Stimulated activated naive B cell treated with anti-CD40 and anti-IgM and Interleukin-4, amounts not matched to agents 10 μg/mL and 1 μg/mL and 100 μg/mL, for 72 hours (primary cell): ENCODE measurements around the gene NCAM1.

ENCODE experiments used
- ATAC-seq, 2 donors: fragments of 150-1000 bp; cut with Tn5 transposase; replicated peaks; 2 replicates each; pipeline ENCODE4 v1.10.0; 2021; ENCODE audit warnings: moderate library complexity in 1 of 2
- DNase-seq: peaks from one replicate; pipeline ENCODE4 v3.0.0; 2021
- H3K27ac Mint-ChIP-seq: one replicate; pipeline ENCODE4 v1.8.0; 2022; ENCODE audit warnings: mild to moderate bottlenecking, mixed read lengths
- H3K27me3 Mint-ChIP-seq, 2 donors: one replicate each; pipeline ENCODE4 v1.8.0; 2022; ENCODE audit warnings: mixed read lengths in 2 of 2
- H3K36me3 Mint-ChIP-seq, 2 donors: one replicate each; pipeline ENCODE4 v1.8.0; 2022; ENCODE audit warnings: mixed read lengths in 2 of 2, mild to moderate bottlenecking in 1 of 2
- H3K4me1 Mint-ChIP-seq, 2 donors: one replicate each; pipeline ENCODE4 v1.8.0; 2022; ENCODE audit warnings: mixed read lengths in 2 of 2, mild to moderate bottlenecking in 1 of 2
- H3K4me3 Mint-ChIP-seq, 2 donors: one replicate each; pipeline ENCODE4 v1.8.0; 2022; ENCODE audit warnings: mild to moderate bottlenecking in 2 of 2, mixed read lengths in 2 of 2, moderate library complexity in 1 of 2
- H3K9me3 Mint-ChIP-seq, 2 donors: one replicate each; pipeline ENCODE4 v1.8.0; 2022; ENCODE audit warnings: mixed read lengths in 2 of 2, mild to moderate bottlenecking in 1 of 2

Gene NCAM1

GRCh38 chr11:113243696-113244095, 282.5 kb downstream of the NCAM1 start:
- Mint-ChIP-seq H3K9me3 (no peaks in the 10 kb centered on the region), H3K36me3 (no peaks in the 10 kb centered on the region), H3K4me3 (no peak overlapping the region), H3K27me3 (peaks cover 36 to 46% of the 10 kb centered on the region in 2 donors), H3K4me1 (peaks cover 4 to 10% of the 10 kb centered on the region in 2 donors), H3K27ac (no peak overlapping the region)
- no peak for ATAC-seq
- DNase-seq, result no peak

- no peaks in the 10 kb centered on the region for H3K9me3 Mint-ChIP-seq
- ATAC-seq (no peak), DNase-seq (no peak)
- no peaks in the 10 kb centered on the region for H3K36me3 Mint-ChIP-seq
- H3K27ac Mint-ChIP-seq, result no peak overlapping the region
- H3K4me1 Mint-ChIP-seq, result peaks cover 8 to 10% of the 10 kb centered on the region in 2 donors
- no peak overlapping the region for H3K4me3 Mint-ChIP-seq
- H3K27me3 Mint-ChIP-seq, result peaks cover 30 to 46% of the 10 kb centered on the region in 2 donors
These were observed 284.0 kb downstream of the NCAM1 start for GRCh38 chr11:113245216-113245615.

GRCh38 chr11:113247221-113247620, 286.0 kb downstream of the NCAM1 start:
- Mint-ChIP-seq H3K9me3 (no peaks in the 10 kb centered on the region), H3K27me3 (peaks cover 19 to 32% of the 10 kb centered on the region in 2 donors), H3K36me3 (no peaks in the 10 kb centered on the region), H3K4me3 (no peak overlapping the region), H3K4me1 (peaks cover 8 to 10% of the 10 kb centered on the region in 2 donors), H3K27ac (no peak overlapping the region)
- no peak for ATAC-seq
- DNase-seq, result no peak

- no peak for ATAC-seq
- Mint-ChIP-seq H3K27ac (no peak overlapping the region), H3K4me1 (peaks cover 4 to 6% of the 10 kb centered on the region in 2 donors), H3K4me3 (no peak overlapping the region), H3K9me3 (no peaks in the 10 kb centered on the region), H3K36me3 (no peaks in the 10 kb centered on the region), H3K27me3 (peaks cover 15 to 32% of the 10 kb centered on the region in 2 donors)
- DNase-seq, result no peak
These were observed 286.7 kb downstream of the NCAM1 start for GRCh38 chr11:113247966-113248365.

- DNase-seq (no peak), ATAC-seq (peak; percentile 57 to 63)
- Mint-ChIP-seq H3K36me3 (no peaks in the 10 kb centered on the region), H3K27me3 (peaks cover 20 to 23% of the 10 kb centered on the region in 2 donors), H3K4me1 (peaks cover 0 to 4% of the 10 kb centered on the region in 2 donors), H3K27ac (no peak overlapping the region), H3K4me3 (no peak overlapping the region), H3K9me3 (no peaks in the 10 kb centered on the region)
These were observed 287.7 kb downstream of the NCAM1 start for GRCh38 chr11:113248702-113249490.

GRCh38 chr11:113249491-113249763, 288.2 kb downstream of the NCAM1 start:
- no peak for ATAC-seq

GRCh38 chr11:113249786-113250185, 288.6 kb downstream of the NCAM1 start:
- Mint-ChIP-seq H3K4me3 (no peak overlapping the region), H3K27ac (no peak overlapping the region), H3K4me1 (peaks cover 0 to 4% of the 10 kb centered on the region in 2 donors), H3K9me3 (no peaks in the 10 kb centered on the region), H3K36me3 (no peaks in the 10 kb centered on the region), H3K27me3 (peaks cover 18 to 24% of the 10 kb centered on the region in 2 donors)
- ATAC-seq (no peak), DNase-seq (no peak)

More at GRCh38 chr11:113249491-113249763, 288.2 kb downstream of the NCAM1 start:
- no peaks in the 10 kb centered on the region for H3K36me3 Mint-ChIP-seq
- H3K4me3 Mint-ChIP-seq, result no peak overlapping the region
- H3K9me3 Mint-ChIP-seq, result no peaks in the 10 kb centered on the region
- H3K4me1 Mint-ChIP-seq, result peaks cover 0 to 4% of the 10 kb centered on the region in 2 donors
- no peak for DNase-seq
- no peak overlapping the region for H3K27ac Mint-ChIP-seq
- peaks cover 18 to 22% of the 10 kb centered on the region in 2 donors for H3K27me3 Mint-ChIP-seq

DNA sequence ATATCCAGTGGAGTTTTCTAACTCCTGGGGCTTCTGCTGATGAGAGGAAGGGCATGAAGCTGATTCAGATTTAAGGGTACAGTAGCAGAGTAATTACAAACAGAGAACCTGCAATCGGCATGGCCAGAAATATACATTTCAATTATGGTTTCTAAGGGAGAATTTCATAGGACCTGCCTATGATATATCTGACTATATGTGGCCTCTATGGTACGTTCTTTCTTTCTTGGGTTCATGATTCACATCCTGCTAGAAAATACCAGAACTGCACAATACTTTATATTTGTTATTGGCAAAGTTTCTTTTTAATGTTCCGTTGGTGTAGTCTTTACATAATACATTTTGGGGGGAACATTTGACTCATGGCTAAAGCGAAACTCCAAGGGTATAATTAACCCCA, 290.1 kb downstream of the NCAM1 start:
- no peaks in the 10 kb centered on the region for H3K36me3 Mint-ChIP-seq
- no peak for DNase-seq
- no peak overlapping the region for H3K27ac Mint-ChIP-seq
- H3K27me3 Mint-ChIP-seq, result peaks cover 9 to 19% of the 10 kb centered on the region in 2 donors
- no peaks in the 10 kb centered on the region for H3K9me3 Mint-ChIP-seq
- no peak overlapping the region for H3K4me3 Mint-ChIP-seq
- H3K4me1 Mint-ChIP-seq, result peaks cover 0 to 4% of the 10 kb centered on the region in 2 donors
- no peak for ATAC-seq

- H3K4me3 Mint-ChIP-seq, result no peak overlapping the region
- no peaks in the 10 kb centered on the region for H3K9me3 Mint-ChIP-seq
- DNase-seq, result no peak
- H3K27ac Mint-ChIP-seq, result no peak overlapping the region
- peaks cover 0 to 4% of the 10 kb centered on the region in 2 donors for H3K4me1 Mint-ChIP-seq
- ATAC-seq, result no peak
- peaks cover 0 to 11% of the 10 kb centered on the region in 2 donors for H3K27me3 Mint-ChIP-seq
- H3K36me3 Mint-ChIP-seq, result no peaks in the 10 kb centered on the region
These were observed 292.2 kb downstream of the NCAM1 start for GRCh38 chr11:113253406-113253805.

- Mint-ChIP-seq H3K36me3 (no peaks in the 10 kb centered on the region), H3K27ac (no peak overlapping the region), H3K27me3 (peaks cover 0 to 8% of the 10 kb centered on the region in 2 donors), H3K4me1 (no peaks in the 10 kb centered on the region), H3K9me3 (no peaks in the 10 kb centered on the region), H3K4me3 (no peak overlapping the region)
- ATAC-seq (no peak), DNase-seq (no peak)
These were observed 293.9 kb downstream of the NCAM1 start for GRCh38 chr11:113255096-113255495.

GRCh38 chr11:113255741-113256140, 294.5 kb downstream of the NCAM1 start:
- ATAC-seq, result no peak
- Mint-ChIP-seq H3K4me1 (no peaks in the 10 kb centered on the region), H3K36me3 (no peaks in the 10 kb centered on the region), H3K9me3 (no peaks in the 10 kb centered on the region), H3K27me3 (peaks cover under 1 to 8% of the 10 kb centered on the region in 2 donors), H3K4me3 (no peak overlapping the region), H3K27ac (no peak overlapping the region)
- no peak for DNase-seq

GRCh38 chr11:113256431-113257202, 295.4 kb downstream of the NCAM1 start:
- Mint-ChIP-seq H3K4me3 (no peak overlapping the region), H3K4me1 (peaks cover 0 to 6% of the 10 kb centered on the region in 2 donors), H3K36me3 (no peaks in the 10 kb centered on the region), H3K27me3 (peaks cover 7 to 11% of the 10 kb centered on the region in 2 donors), H3K9me3 (no peaks in the 10 kb centered on the region), H3K27ac (no peak overlapping the region)
- ATAC-seq (no peak), DNase-seq (no peak)

- DNase-seq (no peak), ATAC-seq (no peak)
- Mint-ChIP-seq H3K27ac (no peak overlapping the region), H3K9me3 (no peaks in the 10 kb centered on the region), H3K27me3 (peaks cover 12 to 13% of the 10 kb centered on the region in 2 donors), H3K4me3 (no peak overlapping the region), H3K4me1 (peaks cover 4 to 20% of the 10 kb centered on the region in 2 donors), H3K36me3 (no peaks in the 10 kb centered on the region)
These were observed 298.8 kb downstream of the NCAM1 start for GRCh38 chr11:113260096-113260425.

- ATAC-seq (no peak), DNase-seq (no peak)
These were observed 299.3 kb downstream of the NCAM1 start for GRCh38 chr11:113260541-113260940.

More at GRCh38 chr11:113260541-113260940, 299.3 kb downstream of the NCAM1 start:
- Mint-ChIP-seq H3K9me3 (no peaks in the 10 kb centered on the region), H3K4me3 (no peak overlapping the region), H3K27me3 (peaks cover 12 to 13% of the 10 kb centered on the region in 2 donors), H3K36me3 (no peaks in the 10 kb centered on the region), H3K27ac (no peak overlapping the region), H3K4me1 (peaks cover 4 to 20% of the 10 kb centered on the region in 2 donors)
